ENCODE results near the gene OR8A1.

OR8A1 gene

DNA sequence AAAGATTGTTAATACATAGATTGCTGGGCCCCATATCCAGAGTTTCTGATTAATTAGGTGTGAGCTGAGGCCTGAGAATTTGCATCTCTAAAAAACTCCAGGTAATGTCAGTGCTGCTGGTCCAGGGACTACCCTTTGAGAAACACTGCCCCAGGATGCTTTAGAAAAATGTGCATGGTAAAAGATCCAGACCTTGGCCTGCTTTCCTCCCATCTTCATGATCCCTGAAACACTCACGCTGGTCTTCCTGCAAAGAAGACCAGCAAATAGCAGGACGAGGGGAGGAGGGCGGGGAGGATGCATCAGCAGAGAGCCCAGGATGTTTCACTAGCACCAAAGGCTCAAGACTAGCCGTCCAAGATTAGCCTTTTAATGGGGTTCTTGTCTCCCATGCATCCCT lies at the start of gene OR8A1:
OR8A1 (plus strand) TSS at position 301 of the 400 bp plus-strand sequence. CDS start 123 bp downstream, outside the sequence.
- no peak for DNase-seq (ENCODE audit: low spot score)

DNA sequence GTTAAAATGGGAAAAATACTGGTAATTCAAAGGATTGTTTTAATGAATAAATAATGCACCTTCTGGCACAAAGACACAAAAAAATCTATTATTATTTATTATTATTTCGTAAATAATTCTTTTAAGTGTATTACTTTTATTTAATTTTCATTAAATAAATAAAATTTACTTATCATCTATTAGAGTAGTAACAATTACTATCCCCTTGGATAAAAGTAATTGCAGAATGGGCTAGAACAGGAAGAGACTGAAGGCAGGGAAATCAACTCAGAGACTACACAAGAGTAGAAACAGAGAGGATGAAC lies 49.3 kb upstream of the OR8A1 start:
- no peak for DNase-seq (ENCODE audit: low spot score)

DNA sequence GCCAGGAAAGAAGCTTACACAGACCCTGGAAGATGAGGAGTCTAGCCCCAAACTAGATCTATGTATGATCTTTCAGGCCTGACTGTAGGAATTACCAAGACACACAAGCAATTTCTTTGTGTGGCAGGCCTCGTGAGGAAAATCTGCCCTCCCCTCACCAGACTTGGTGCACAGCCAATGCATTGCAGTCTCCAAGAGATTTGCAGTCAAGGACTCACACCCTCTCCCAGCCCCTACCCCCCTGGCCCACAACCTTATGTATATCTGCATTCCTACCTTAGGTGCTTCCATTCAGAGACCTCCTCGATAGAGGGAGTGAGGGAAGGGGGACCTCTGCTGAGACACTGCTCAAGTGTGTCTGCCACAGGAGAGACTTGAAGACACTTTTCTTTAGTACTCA lies 36.2 kb upstream of the OR8A1 start:
- no peak for DNase-seq (ENCODE audit: low spot score)

DNA sequence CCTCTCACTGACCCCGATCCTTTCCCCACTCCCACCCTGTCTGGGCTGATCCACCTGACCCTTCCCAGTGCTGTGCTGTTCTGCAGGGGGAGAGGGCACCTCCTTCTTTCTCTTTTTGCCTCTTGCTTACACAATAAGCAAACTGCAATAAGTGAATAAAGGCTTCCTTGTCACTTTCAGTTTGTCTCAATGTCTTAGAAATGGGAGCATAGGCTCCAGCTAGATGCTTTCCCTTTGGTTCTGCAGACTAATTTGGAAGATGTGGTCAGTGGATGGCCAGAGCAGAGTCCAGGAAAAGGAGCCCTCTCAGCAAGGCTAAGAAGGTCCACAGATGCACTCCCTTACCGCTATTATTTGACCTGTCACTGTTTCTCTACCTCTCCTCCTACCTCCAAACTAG lies 35.7 kb upstream of the OR8A1 start:
- DNase-seq (ENCODE audit: low spot score), result no peak

DNA sequence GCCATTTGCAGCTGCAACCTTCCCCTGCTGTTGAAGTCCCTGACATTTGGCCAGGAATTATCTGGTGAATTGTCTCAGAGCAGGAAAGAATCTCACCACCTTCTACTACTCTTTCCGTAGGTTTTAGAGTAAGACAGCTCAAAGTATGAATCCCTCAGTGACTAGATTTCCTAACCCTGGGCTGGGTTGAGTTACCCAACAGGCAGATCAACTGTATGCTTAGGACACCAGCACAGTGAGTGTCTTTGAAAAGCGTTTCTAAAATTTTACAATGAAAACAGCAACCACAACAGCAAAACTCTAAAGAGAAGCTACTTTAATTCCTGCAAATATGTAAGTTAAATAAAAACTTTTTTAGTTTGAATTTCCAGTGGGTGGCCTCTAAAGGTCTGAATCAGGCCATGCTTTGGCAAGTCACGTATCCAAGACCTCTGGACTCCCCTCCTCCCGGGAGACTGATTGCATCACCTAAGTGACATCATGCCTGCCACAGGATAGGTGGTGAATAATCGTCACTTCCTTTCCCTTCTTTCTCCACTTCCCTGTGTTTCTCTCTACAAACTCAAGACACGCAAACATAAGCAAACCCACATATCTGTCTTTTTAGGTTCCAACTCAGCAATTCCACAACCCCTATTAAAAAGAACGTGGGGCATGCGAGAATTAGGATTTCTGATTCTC lies 34.1 kb upstream of the OR8A1 start:
- no peak for DNase-seq (ENCODE audit: low spot score)

DNA sequence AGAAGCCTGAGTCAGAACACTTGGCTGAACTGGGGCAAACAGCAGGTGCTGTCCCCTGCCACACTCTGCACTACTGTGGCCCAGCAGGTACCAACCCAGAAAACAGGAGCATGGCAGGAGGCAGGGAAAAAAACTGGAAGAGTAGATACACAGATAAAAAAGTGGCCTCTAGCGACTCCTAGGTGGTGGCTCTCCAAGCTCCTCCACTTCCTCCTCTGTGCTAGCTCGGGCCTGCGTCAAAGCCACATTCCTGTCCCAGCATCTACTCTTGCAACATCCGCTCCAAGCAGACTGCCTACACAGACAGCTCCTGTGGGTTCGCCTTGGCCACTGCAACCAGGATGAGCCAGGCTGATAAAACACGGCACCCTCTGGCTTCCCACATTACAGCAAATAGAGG lies 33.3 kb upstream of the OR8A1 start:
- no peak for DNase-seq (ENCODE audit: low spot score)

DNA sequence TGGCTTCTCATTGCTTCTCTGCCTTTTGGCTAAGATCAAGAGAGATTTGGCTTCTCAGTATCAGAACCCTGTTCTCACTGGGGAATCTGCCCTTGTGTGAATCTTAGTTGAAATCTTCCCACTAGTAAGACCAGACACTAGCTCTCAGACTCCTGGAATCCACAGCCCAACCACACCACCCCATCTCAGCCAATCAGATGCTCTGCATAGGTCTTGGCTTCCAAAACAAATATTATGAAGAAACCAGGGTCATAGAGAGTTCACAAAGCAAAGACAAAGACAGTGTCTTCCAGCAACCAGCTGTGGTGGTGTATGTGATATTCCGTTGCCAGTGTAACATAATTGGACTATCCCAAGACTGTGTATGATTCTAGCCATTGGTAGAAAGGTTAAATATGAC lies 31.8 kb upstream of the OR8A1 start:
- DNase-seq (ENCODE audit: low spot score), result no peak

DNA sequence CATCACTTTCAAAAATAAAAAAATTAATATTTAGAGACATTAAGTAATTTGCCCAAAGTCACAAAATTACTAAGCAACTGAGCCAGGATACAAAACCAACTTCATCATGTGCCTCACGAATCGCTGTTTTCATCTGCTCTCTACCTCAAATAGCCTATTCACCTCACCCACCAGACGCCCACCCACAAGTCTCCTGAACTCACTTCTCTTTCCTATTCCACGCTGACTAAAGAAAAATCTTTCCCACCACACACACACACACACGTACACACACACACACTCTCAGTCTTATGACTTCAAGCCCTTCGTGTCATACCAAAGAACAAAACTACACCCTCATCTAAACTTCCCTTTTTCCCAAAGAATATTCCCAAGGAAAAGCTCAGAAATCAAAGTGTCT lies 28.6 kb upstream of the OR8A1 start:
- DNase-seq (ENCODE audit: low spot score), result no peak

DNA sequence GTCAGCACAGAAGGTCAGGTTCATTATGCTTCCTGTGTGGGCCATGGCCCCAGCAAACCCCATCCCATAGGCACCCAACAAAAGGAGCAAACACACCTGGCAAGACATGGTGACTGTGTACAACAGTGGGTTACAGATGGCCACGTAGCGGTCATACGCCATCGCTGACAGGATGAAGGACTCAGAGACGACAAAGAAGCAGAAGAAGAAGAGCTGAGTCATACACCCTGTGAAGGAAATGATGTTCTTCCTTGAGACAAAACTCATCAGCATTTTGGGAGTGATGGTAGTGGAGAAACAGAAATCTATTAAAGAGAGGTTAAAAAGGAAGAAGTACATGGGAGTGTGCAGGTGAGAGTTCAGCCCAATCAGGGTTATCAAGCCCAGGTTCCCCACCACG lies 26.7 kb upstream of the OR8A1 start:
- DNase-seq (ENCODE audit: low spot score), result no peak

DNA sequence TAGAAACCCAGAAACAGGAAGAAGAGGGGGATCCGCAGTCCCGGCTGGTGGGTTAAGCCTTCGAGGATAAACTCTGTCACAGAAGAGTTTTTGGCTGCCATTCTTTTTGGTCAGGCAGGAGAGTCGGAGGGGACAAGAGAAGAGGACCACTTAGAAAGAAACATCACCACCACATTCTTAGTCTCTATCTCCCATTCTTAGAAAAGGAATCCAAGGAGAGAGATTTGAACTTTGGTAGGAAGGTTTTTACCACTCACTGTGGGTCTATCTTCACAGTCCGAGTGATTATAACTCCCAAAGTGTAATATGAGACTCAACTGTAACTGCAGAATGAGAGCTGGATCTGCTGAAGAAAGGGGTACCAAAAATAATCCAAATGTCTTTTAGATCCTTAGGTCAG lies 26.2 kb upstream of the OR8A1 start, which contains the start of gene OR8B12:
OR8B12 (minus strand) TSS at position 101 of the 400 bp plus-strand sequence; CDS start at position 101, 0 bp downstream.
- no peak for DNase-seq (ENCODE audit: low spot score)

DNA sequence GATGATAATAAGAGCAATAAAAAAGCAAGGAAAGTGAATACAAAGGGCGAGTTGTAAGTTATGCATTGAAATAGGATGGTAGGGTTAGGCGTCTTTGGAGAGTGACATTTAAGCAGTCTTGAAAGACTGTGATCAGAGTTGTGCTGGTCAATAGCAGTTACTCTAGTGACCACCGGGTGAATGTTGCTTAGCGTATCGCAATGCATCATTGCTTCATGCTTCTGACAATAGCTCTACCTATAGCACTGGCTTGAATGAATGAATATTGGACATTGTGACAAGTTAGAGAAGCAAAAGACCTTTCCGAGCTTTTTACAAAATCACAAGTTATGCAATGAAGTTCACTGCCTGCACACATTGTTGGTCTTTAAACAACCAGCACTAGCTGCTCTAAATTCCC lies 18.6 kb upstream of the OR8A1 start:
- no peak for DNase-seq (ENCODE audit: low spot score)

DNA sequence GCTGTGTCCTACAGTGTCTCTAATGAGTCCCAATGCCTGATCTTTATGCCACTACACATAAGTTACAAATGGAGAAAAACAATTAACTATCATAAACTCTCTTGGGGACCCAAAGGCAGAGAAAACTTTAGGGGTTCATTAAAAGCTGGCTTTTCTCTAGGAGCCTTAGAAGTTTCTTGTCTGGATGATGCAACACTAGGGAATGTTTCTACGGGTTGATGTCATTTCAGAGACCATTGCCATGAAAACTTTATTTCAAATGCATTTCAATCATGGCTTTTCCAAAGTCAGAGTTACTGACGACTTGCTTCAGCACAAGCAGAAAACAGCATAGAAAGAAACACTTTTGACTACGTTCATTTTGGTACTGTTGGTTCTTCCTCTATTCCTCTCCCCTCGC lies 17.8 kb upstream of the OR8A1 start:
- DNase-seq (ENCODE audit: low spot score), result no peak

DNA sequence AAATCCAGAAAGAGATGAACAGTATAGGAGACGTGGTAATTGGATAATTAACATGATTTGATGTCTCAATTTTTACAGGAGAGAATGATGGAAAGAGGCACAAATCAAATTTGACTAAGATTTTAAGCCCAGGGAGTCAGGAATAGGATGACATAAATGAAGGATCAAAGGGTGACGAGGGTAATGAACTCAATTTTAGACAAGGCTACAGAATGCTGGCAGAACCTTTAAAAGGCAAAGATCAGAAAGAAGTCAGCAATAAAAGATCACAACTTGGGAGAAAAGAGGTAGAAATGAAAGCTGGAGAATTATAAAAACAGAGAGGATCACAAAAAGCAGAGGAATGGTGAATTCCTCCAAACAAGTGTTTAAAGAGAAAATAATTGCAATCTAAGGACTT lies 13.0 kb upstream of the OR8A1 start:
- no peak for DNase-seq (ENCODE audit: low spot score)

DNA sequence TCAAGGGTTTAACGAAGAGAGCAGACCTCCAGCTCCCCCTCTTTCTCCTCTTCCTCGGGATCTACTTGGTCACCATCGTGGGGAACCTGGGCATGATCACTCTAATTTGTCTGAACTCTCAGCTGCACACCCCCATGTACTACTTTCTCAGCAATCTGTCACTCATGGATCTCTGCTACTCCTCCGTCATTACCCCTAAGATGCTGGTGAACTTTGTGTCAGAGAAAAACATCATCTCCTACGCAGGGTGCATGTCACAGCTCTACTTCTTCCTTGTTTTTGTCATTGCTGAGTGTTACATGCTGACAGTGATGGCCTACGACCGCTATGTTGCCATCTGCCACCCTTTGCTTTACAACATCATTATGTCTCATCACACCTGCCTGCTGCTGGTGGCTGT lies 363 bp downstream of the OR8A1 start:
- DNase-seq (ENCODE audit: low spot score), result no peak

DNA sequence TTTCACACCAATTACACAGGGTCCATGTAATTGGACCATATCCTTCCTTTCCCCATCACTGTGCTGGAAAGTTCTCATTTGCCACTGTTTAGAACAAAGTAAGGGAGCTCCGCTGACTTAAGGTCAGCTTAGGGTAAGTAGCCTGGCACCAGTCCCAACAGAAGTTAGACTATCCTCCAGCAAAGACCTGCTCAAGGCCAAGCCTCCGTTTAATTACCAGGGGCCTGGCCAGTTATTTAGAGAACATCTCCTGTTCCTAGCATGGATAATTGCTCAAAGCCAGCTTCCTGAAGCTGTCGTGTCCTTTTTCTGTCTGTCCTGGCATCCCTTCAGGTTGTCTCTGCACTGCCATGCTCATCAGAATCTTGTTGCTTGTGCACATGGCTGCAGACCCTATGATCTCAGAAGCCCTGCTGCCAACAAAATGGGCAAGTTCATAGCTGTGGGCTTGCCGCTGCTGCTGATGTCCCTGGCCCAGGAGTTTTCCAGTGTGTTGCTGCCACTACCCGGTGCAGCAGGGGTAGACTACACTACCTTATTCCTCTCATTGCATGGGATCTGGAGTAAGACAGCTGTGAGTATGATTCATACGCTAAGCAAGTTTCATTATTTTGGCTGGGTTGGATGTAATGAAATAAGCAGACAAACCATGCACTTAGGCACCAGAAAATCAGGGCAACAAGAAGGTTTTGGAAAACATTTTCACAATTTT lies 8.1 kb downstream of the OR8A1 start:
- no peak for DNase-seq (ENCODE audit: low spot score)

DNA sequence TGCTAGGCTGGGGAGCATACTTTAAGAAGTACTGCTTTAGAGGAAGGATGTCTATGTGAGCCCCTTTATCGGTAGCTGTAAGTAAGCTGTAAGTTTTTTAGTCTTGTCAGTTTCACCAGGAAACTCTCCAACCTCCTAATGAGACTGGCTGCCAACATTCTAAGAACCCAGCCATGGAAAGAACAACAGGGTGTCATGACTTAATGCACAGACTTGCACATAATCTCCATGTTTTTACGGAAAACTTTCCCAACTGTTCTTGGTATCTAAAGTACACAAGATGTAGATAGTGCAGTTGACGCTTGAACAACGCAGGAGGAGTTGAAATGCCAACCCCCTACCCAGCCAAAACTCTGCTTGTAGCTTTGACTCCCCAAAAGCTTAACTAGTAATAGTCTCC lies 9.0 kb downstream of the OR8A1 start:
- no peak for DNase-seq (ENCODE audit: low spot score)

DNA sequence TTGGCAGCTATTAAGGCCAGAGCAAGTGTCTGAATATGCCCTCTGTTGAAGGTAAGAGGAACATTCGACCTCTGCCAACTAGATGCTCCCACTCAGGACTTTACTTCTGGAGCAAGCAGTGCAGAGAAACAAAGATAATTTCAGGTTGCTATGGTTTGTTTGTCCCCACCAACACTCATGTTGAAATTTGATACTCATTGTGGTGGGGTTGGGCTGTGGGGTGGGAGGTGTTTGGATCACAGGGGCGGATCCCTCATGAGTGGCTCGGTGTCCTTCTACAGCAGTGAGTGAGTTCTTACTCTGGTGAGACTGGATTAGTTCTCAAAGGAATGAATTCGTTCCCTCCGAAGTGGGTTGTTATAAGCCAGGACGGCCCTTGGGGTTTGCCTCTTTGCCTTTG lies 12.0 kb downstream of the OR8A1 start:
- DNase-seq (ENCODE audit: low spot score), result no peak

DNA sequence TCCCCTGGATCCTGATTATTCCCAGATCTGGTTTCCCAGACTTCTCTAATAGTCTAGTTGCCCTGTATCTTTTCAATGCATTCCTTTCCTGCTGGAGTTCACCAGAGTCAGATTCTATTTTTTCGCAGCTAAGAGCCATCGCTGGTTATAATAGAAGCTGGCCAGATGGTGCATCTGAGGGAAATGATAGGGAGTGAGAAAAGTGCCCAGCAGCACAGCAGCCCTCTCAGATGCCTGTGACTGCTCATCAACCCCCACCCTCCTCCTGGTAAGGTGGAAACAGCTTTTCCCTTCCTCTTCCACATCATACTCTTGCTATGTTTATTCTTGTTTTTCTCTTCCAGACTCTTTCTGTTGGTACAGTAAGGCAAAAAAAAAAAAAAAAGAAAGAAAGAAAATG lies 12.8 kb downstream of the OR8A1 start:
- DNase-seq (ENCODE audit: low spot score), result no peak

DNA sequence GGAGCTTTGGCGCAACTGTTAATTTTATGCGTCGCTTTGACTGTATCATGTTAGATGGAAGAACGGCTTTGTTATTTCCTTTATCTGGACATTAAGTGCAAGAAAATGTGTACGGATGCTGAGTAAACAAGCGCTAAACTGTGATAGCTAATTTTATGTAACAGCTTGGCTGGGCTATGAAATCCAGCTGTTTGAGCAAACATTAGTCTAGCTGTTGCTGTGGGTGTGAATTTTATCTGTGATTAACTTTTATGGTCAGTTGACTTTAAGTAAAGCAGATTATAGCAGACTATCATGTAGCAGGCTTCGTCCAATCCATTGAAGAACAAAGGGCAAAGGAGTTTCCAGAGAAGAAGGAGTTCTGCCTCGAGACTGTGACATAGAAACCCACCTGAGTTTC lies 14.0 kb downstream of the OR8A1 start:
- no peak for DNase-seq (ENCODE audit: low spot score)

DNA sequence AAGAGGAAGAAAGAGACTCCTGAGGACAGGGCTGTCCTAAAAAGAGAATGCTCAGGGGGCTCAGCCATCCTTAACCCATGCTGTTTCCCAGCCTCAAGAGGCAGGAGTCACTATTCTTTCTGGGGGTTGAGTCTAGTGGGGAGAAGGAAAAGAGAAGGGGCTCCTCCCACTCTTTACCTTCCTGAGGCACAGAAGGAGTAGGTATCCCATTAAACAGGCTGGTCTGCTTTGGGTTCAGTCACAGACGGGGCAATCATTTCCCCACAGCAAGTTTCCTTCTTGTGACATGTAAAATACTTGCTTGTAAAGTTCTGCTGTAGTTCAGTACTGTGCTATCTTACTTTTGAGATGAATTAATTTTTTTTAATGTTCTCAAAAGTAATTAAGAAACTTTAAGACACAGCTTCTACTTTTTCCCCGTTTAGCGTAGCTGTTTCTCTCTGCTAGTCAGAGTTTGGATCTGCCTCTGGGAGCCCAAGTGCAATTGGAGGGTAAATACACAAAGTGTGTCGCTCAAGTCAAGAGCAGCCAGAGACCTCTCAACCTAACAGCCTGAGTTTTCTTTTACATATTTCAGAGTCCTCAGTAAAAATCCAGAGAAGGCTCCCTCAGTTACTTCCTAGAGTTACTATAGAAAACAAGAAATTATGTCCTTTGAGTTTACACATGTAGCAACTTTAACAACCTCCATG lies 15.0 kb downstream of the OR8A1 start:
- DNase-seq (ENCODE audit: low spot score), result no peak

DNA sequence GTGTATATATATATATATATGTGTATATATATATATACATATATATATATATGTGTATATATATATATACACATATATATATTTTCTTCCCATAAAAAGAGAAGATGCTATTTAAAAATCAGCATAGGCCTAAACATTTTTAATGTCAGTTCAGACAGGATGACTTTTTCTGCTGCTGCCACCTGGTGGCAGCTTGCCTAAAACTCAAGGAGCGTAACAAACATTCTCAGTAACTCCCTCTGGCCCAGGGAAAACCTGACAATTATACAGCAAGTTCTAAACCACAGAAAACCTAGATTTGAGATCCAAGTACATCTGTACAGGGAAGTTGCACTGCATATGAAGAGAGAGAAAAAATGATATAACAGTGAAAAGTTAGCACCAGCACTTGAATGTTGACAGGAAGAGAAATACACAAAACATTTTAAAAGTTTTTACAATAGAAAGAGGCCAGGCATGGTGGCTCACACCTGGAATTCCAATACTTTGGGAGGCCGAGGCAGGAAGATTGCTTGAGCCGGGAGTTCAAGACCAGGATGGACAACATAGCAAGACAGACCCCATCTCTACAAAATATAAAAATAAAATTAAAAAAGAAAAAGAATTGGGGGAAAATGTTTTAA lies 16.6 kb downstream of the OR8A1 start:
- DNase-seq (ENCODE audit: low spot score), result peak; percentile 65

DNA sequence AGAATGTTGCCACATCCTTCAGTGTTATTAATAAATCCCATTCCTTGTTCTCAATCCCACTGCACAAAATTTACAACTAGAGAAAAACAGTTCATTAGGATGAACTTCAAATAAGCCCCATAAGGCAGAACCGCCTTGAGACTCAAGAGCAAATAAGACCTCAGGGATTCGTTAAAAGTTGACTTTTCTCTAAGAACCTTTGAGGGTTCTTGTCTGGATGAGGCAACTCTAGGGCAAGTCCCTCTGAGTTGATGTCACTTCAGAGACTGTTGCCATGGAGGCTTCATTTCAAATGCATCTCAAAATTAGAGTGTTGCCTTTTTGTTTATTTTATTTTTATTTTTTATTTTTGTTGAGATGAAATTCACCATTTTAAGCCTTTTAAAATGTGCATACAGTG lies 21.6 kb downstream of the OR8A1 start:
- no peak for DNase-seq (ENCODE audit: low spot score)

DNA sequence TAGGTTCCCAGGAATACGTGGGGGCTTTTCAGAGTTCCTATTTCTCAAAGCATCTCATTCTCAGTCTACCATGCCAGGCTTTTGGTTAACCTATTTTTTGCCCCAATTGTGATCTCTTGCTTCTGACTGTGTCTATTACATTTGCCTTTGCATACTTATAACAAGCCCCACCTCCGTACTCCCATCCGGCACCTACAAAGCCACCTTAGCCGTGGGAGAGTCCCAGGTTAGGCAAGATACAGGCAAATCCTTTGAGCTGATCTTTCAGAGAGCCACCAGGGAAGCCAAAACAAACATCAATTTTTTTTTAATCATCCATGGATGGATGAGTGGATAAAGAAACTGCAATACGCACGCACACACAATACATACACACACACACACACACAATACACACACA lies 22.8 kb downstream of the OR8A1 start:
- no peak for DNase-seq (ENCODE audit: low spot score)

All from LoVo (cell line).